SK-N-SH treated with all-trans-retinoic acid at 6 μM for 48 hours (cell line): ENCODE results near the gene PDGFB.

Experiments
- ATAC-seq: fragments of 200-7000 bp; cut with Tn5 transposase; 3 replicates; pipeline ENCODE4 v1.9.1; 2020; ENCODE audit warnings: mild to moderate bottlenecking, moderate library complexity
- ARNTL ChIP-seq: fragments of 450-650 bp; formaldehyde crosslinking; IDR thresholded peaks from 2 replicates; pipeline ENCODE4 v1.5.0; 2020; ENCODE audit warnings: low read depth, mild to moderate bottlenecking, moderate library complexity, borderline replicate concordance
- BACH2 ChIP-seq: fragments of 250-450 bp; sonication (Bioruptor Pico); IDR thresholded peaks from 2 replicates; pipeline ENCODE4 v1.9.0; 2021; ENCODE audit warnings: mild to moderate bottlenecking, borderline replicate concordance
- CREB5 ChIP-seq: fragments of 250-450 bp; sonication (Bioruptor Pico); IDR thresholded peaks from 2 replicates; pipeline ENCODE4 v1.5.1; 2020; ENCODE audit warnings: low read depth, mild to moderate bottlenecking, moderate library complexity
- CSDC2 ChIP-seq: fragments of 250-450 bp; sonication (Bioruptor Pico); IDR thresholded peaks from 2 replicates; pipeline ENCODE4 v1.5.0; 2020; ENCODE audit warnings: mild to moderate bottlenecking, moderate library complexity
- CSRNP3 ChIP-seq: fragments of 250-450 bp; sonication (Bioruptor Pico); IDR thresholded peaks from 2 replicates; pipeline ENCODE4 v1.5.1; 2021; ENCODE audit warnings: mild to moderate bottlenecking, moderate library complexity
- ESRRG ChIP-seq: fragments of 250-450 bp; sonication (Bioruptor Pico); IDR thresholded peaks from 2 replicates; pipeline ENCODE4 v1.6.1; 2021; ENCODE audit warnings: mild to moderate bottlenecking
- GLIS3 ChIP-seq: fragments of 250-450 bp; sonication (Bioruptor Pico); IDR thresholded peaks from 2 replicates; pipeline ENCODE4 v1.5.0; 2020; ENCODE audit warnings: mild to moderate bottlenecking, moderate library complexity
- OSR1 ChIP-seq: fragments of 250-450 bp; sonication (Bioruptor Pico); IDR thresholded peaks from 2 replicates; pipeline ENCODE4 v1.8.0; 2022; ENCODE audit warnings: moderate library complexity, mild to moderate bottlenecking, inconsistent platforms
- PATZ1 ChIP-seq: fragments of 250-450 bp; sonication (Bioruptor Pico); IDR thresholded peaks from 2 replicates; pipeline ENCODE4 v1.8.0; 2020; ENCODE audit warnings: mild to moderate bottlenecking, moderate library complexity, borderline replicate concordance
- POU6F1 ChIP-seq: fragments of 250-450 bp; sonication (Bioruptor Pico); IDR thresholded peaks from 2 replicates; pipeline ENCODE4 v1.8.0; 2021; ENCODE audit warnings: low read depth, mild to moderate bottlenecking, moderate library complexity, borderline replicate concordance
- SNAI2 ChIP-seq: fragments of 250-450 bp; sonication (Bioruptor Pico); IDR thresholded peaks from 2 replicates; pipeline ENCODE4 v1.5.0; 2020; ENCODE audit warnings: mild to moderate bottlenecking, moderate library complexity
- TCF4 ChIP-seq: fragments of 250-450 bp; sonication (Bioruptor Pico); IDR thresholded peaks from 2 replicates; pipeline ENCODE4 v1.8.0; 2021; ENCODE audit warnings: mild to moderate bottlenecking, moderate library complexity, borderline replicate concordance
- TOX ChIP-seq: fragments of 250-450 bp; sonication (Bioruptor Pico); IDR thresholded peaks from 2 replicates; pipeline ENCODE4 v1.8.0; 2021; ENCODE audit warnings: mild to moderate bottlenecking, moderate library complexity, borderline replicate concordance
- TSHZ2 ChIP-seq: fragments of 250-450 bp; sonication (Bioruptor Pico); IDR thresholded peaks from 2 replicates; pipeline ENCODE4 v1.5.0; 2020; ENCODE audit warnings: mild to moderate bottlenecking, moderate library complexity
- ZC3H10 ChIP-seq: fragments of 250-450 bp; sonication (Bioruptor Pico); IDR thresholded peaks from 2 replicates; pipeline ENCODE4 v1.5.1; 2021; ENCODE audit warnings: mild to moderate bottlenecking, moderate library complexity
- ZFP3 ChIP-seq: fragments of 250-450 bp; sonication (Bioruptor Pico); IDR thresholded peaks from 2 replicates; pipeline ENCODE4 v1.5.0; 2020; ENCODE audit warnings: mild to moderate bottlenecking, moderate library complexity
- ZFP30 ChIP-seq: fragments of 450-650 bp; formaldehyde crosslinking; IDR thresholded peaks from 2 replicates; pipeline ENCODE4 v1.5.0; 2022; ENCODE audit warnings: mild to moderate bottlenecking, moderate library complexity
- ZNF565 ChIP-seq: fragments of 450-650 bp; formaldehyde crosslinking; conservative IDR thresholded peaks from 2 replicates; pipeline ENCODE4 v1.5.0; 2020; ENCODE audit warnings: low read depth, mild to moderate bottlenecking, moderate library complexity
- ZNF70 ChIP-seq: fragments of 450-650 bp; formaldehyde crosslinking; IDR thresholded peaks from 2 replicates; pipeline ENCODE4 v1.5.0; 2020; ENCODE audit warnings: mild to moderate bottlenecking, moderate library complexity
- ZNF8 ChIP-seq: fragments of 450-650 bp; formaldehyde crosslinking; IDR thresholded peaks from 2 replicates; pipeline ENCODE4 v1.5.0; 2020; ENCODE audit warnings: mild to moderate bottlenecking, moderate library complexity

The PDGFB gene

GRCh38 chr22:39232806-39233709 lies 11.7 kb downstream of the PDGFB start:
- TF ChIP-seq ZNF8, result no peak
- no peak for ATAC-seq

GRCh38 chr22:39232246-39232645 lies 12.5 kb downstream of the PDGFB start:
- no peak for ATAC-seq
- TF ChIP-seq ZNF8 (no peak), POU6F1 (CRISPR knock-in tag) (no peak), CREB5 (CRISPR knock-in tag) (no peak), TCF4 (CRISPR knock-in tag) (no peak), ZFP30 (no peak), ARNTL (CRISPR knock-in tag) (no peak), OSR1 (no peak), ESRRG (no peak)

GRCh38 chr22:39231197-39231950 lies 13.4 kb downstream of the PDGFB start:
- TF ChIP-seq POU6F1 (CRISPR knock-in tag) (no peak), GLIS3 (CRISPR knock-in tag) (no peak), CSDC2 (no peak), TSHZ2 (no peak), ZNF565 (CRISPR knock-in tag) (no peak), TCF4 (CRISPR knock-in tag) (no peak), SNAI2 (no peak), PATZ1 (no peak), OSR1 (no peak)
- no peak for ATAC-seq

GRCh38 chr22:39230261-39231196 lies 14.3 kb downstream of the PDGFB start:
- no peak for ATAC-seq
- TF ChIP-seq ZNF8 (no peak), ZNF70 (no peak), BACH2 (CRISPR knock-in tag) (no peak), ESRRG (no peak), GLIS3 (CRISPR knock-in tag) (no peak), OSR1 (no peak), TOX (CRISPR knock-in tag) (no peak), ZFP3 (no peak), CSRNP3 (CRISPR knock-in tag) (no peak), ZC3H10 (CRISPR knock-in tag) (no peak)
